PC-9 (cell line): ENCODE measurements around the gene CADPS2.

Experiments used
- EZH2 ChIP-seq: fragments of 200-600 bp; sonication (generic); IDR thresholded peaks from 2 replicates; pipeline ENCODE4 v1.8.0; 2017; ENCODE audit warnings: antibody characterized with exemption, low read depth
- TF ChIP-seq, protein P1 (sequence below): fragments of 200-600 bp; sonication (generic); conservative IDR thresholded peaks from 2 replicates; pipeline ENCODE4 v1.6.1; 2017; ENCODE audit warnings: mixed run types, antibody characterized with exemption, mild to moderate bottlenecking, moderate library complexity

DNA sequence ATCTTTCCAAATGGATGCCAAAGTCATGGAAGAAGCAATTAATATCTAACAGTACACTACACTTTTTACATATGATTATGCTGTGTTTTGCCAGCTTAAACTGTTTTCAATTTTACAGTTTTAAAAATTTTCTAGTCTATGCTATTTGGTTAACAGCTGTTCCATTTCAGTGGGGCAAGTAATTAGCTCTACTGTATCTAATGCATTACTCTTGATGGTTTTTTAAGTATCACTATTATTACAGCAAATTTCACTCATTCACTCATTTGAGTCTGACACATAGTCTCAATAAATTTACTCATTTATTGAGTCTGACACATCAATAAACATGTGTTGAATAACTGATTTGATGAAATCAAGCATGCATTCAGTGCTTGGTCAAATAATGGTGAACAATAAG is 343.1 kb downstream of the CADPS2 start:
- no peak for TF ChIP-seq EZH2
- TF ChIP-seq, protein P1, sequence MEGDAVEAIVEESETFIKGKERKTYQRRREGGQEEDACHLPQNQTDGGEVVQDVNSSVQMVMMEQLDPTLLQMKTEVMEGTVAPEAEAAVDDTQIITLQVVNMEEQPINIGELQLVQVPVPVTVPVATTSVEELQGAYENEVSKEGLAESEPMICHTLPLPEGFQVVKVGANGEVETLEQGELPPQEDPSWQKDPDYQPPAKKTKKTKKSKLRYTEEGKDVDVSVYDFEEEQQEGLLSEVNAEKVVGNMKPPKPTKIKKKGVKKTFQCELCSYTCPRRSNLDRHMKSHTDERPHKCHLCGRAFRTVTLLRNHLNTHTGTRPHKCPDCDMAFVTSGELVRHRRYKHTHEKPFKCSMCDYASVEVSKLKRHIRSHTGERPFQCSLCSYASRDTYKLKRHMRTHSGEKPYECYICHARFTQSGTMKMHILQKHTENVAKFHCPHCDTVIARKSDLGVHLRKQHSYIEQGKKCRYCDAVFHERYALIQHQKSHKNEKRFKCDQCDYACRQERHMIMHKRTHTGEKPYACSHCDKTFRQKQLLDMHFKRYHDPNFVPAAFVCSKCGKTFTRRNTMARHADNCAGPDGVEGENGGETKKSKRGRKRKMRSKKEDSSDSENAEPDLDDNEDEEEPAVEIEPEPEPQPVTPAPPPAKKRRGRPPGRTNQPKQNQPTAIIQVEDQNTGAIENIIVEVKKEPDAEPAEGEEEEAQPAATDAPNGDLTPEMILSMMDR = no peak
